ENCODE measurements around the gene PPL. TPM values are rescaled to one million over a fixed set of nuclear protein-coding genes. Genes with fewer than 3 reads are reported as not detected.

PPL gene
- total RNA-seq, 2 experiments from 2014 or later: not detected

- H3K27ac Mint-ChIP-seq: no peak overlapping the region
- no peaks in the 10 kb centered on the region for H3K4me1 Mint-ChIP-seq
- DNase-seq: no peak
- ATAC-seq (ENCODE audit: low read depth): no peak
- H3K9me3 Mint-ChIP-seq: no peaks in the 10 kb centered on the region
- POLR2A ChIA-PET: no interaction called here
- peaks cover 30% of the 10 kb centered on the region for H3K36me3 Mint-ChIP-seq
- H3K27me3 Mint-ChIP-seq: no peaks in the 10 kb centered on the region
- H3K4me3 Mint-ChIP-seq: no peak overlapping the region
Observed at GRCh38 chr16:4859900-4860255, 77.1 kb downstream of the PPL start.

- POLR2A ChIA-PET: no interaction called here
- Mint-ChIP-seq H3K4me3 (no peak overlapping the region), H3K36me3 (peaks cover 30% of the 10 kb centered on the region), H3K4me1 (no peaks in the 10 kb centered on the region), H3K27me3 (no peaks in the 10 kb centered on the region), H3K27ac (no peak overlapping the region), H3K9me3 (no peaks in the 10 kb centered on the region)
- ATAC-seq (ENCODE audit: low read depth) (no peak), DNase-seq (no peak)
Observed at GRCh38 chr16:4859190-4859899, 77.6 kb downstream of the PPL start.

- ATAC-seq (ENCODE audit: low read depth): no peak
- no peak for DNase-seq
- H3K27me3 Mint-ChIP-seq: no peaks in the 10 kb centered on the region
- POLR2A ChIA-PET: no interaction called here
- no peaks in the 10 kb centered on the region for H3K9me3 Mint-ChIP-seq
- H3K4me3 Mint-ChIP-seq: no peak overlapping the region
- peaks cover 30% of the 10 kb centered on the region for H3K36me3 Mint-ChIP-seq
- H3K4me1 Mint-ChIP-seq: peaks cover 12% of the 10 kb centered on the region
- H3K27ac Mint-ChIP-seq: no peak overlapping the region
Observed at GRCh38 chr16:4855804-4856203, 81.1 kb downstream of the PPL start.

GRCh38 chr16:4855371-4855770, 81.6 kb downstream of the PPL start:
- no peaks in the 10 kb centered on the region for H3K27me3 Mint-ChIP-seq
- H3K4me1 Mint-ChIP-seq: peaks cover 15% of the 10 kb centered on the region
- no peak for ATAC-seq (ENCODE audit: low read depth)
- H3K36me3 Mint-ChIP-seq: peaks cover 28% of the 10 kb centered on the region
- H3K4me3 Mint-ChIP-seq: no peak overlapping the region
- no peaks in the 10 kb centered on the region for H3K9me3 Mint-ChIP-seq
- no peak for DNase-seq
- POLR2A ChIA-PET: no interaction called here
- H3K27ac Mint-ChIP-seq: no peak overlapping the region

- peaks cover 31% of the 10 kb centered on the region for H3K4me1 Mint-ChIP-seq
- H3K36me3 Mint-ChIP-seq: peaks cover 11% of the 10 kb centered on the region
- ATAC-seq (ENCODE audit: low read depth) (no peak), DNase-seq (no peak)
- H3K4me3 Mint-ChIP-seq: no peak overlapping the region
- no peaks in the 10 kb centered on the region for H3K27me3 Mint-ChIP-seq
- H3K27ac Mint-ChIP-seq: no peak overlapping the region
- H3K9me3 Mint-ChIP-seq: no peaks in the 10 kb centered on the region
- POLR2A ChIA-PET: no interaction called here
Observed at GRCh38 chr16:4852221-4852872, 84.6 kb downstream of the PPL start.

GRCh38 chr16:4850211-4850610, 86.7 kb downstream of the PPL start:
- H3K4me1 Mint-ChIP-seq: peaks cover 43% of the 10 kb centered on the region
- no peaks in the 10 kb centered on the region for H3K9me3 Mint-ChIP-seq
- POLR2A ChIA-PET: interaction anchor here (0.7 kb wide), 1 partner anchor 41 kb away, joined by 6 read pairs; no protein-coding TSS in a partner anchor
- H3K4me3 Mint-ChIP-seq: peak overlapping the region; percentile 25
- no peak overlapping the region for H3K27ac Mint-ChIP-seq
- ATAC-seq (ENCODE audit: low read depth) (no peak), DNase-seq (no peak)
- H3K36me3 Mint-ChIP-seq: peaks cover 11% of the 10 kb centered on the region
- H3K27me3 Mint-ChIP-seq: no peaks in the 10 kb centered on the region

GRCh38 chr16:4847774-4848587, 89.0 kb downstream of the PPL start:
- POLR2A ChIA-PET: interaction anchor here (0.6 to 1.4 kb wide), 5 partner anchors 9 to 113 kb away, joined by 3 to 4 read pairs (median 3); partner anchors contain the start of genes DNAAF8 and ROGDI
- Mint-ChIP-seq H3K4me1 (peaks cover 47% of the 10 kb centered on the region), H3K4me3 (peak overlapping the region; percentile 90), H3K36me3 (peaks cover 14% of the 10 kb centered on the region), H3K27me3 (no peaks in the 10 kb centered on the region), H3K27ac (peak overlapping the region; percentile 82), H3K9me3 (no peaks in the 10 kb centered on the region)
- no peak for DNase-seq
- ATAC-seq (ENCODE audit: low read depth): peak; percentile 20

- Mint-ChIP-seq H3K4me1 (peaks cover 45% of the 10 kb centered on the region), H3K27me3 (no peaks in the 10 kb centered on the region), H3K4me3 (peak within 1 kb of the TSS; percentile 90), H3K27ac (peak within 1 kb of the TSS; percentile 88), H3K9me3 (no peaks in the 10 kb centered on the region), H3K36me3 (peaks cover 16% of the 10 kb centered on the region)
- peak; percentile 100 for DNase-seq
- peak; percentile 90 for ATAC-seq (ENCODE audit: low read depth)
- POLR2A ChIA-PET: interaction anchor here (0.6 to 1.6 kb wide), 8 partner anchors 14 to 341 kb away, joined by 3 to 4 read pairs (median 3); partner anchors contain the start of genes DNAAF8 and ROGDI
Observed at GRCh38 chr16:4846901-4847773, 89.8 kb downstream of the PPL start, which contains the start of the genes GLYR1 and UBN1. TSS of gene GLYR1 (minus strand) at chr16:4847288. CDS start at chr16:4847265, 23 bp downstream. TSS of gene UBN1 (plus strand) at chr16:4847481. CDS start at chr16:4852918, 5,437 bp downstream.

GRCh38 chr16:4846503-4846900, 90.4 kb downstream of the PPL start:
- no peaks in the 10 kb centered on the region for H3K9me3 Mint-ChIP-seq
- peaks cover 16% of the 10 kb centered on the region for H3K36me3 Mint-ChIP-seq
- ATAC-seq (ENCODE audit: low read depth): no peak
- POLR2A ChIA-PET: interaction anchor here (0.9 to 1.6 kb wide), 5 partner anchors 18 to 341 kb away, joined by 3 to 4 read pairs (median 3); no protein-coding TSS in a partner anchor
- H3K27ac Mint-ChIP-seq: peak overlapping the region; percentile 88
- H3K4me3 Mint-ChIP-seq: peak overlapping the region; percentile 88
- no peak for DNase-seq
- H3K27me3 Mint-ChIP-seq: no peaks in the 10 kb centered on the region
- peaks cover 42% of the 10 kb centered on the region for H3K4me1 Mint-ChIP-seq

GRCh38 chr16:4840984-4841383, 96.0 kb downstream of the PPL start:
- H3K36me3 Mint-ChIP-seq: peaks cover 30% of the 10 kb centered on the region
- H3K4me1 Mint-ChIP-seq: peaks cover 26% of the 10 kb centered on the region
- H3K27ac Mint-ChIP-seq: no peak overlapping the region
- H3K4me3 Mint-ChIP-seq: no peak overlapping the region
- H3K9me3 Mint-ChIP-seq: no peaks in the 10 kb centered on the region
- POLR2A ChIA-PET: interaction anchor here (0.6 kb wide), 1 partner anchor 38 kb away, joined by 3 read pairs; the partner anchor contains the start of gene ROGDI
- H3K27me3 Mint-ChIP-seq: no peaks in the 10 kb centered on the region
- ATAC-seq (ENCODE audit: low read depth): no peak
- no peak for DNase-seq

- DNase-seq (no peak), ATAC-seq (ENCODE audit: low read depth) (no peak)
- no peaks in the 10 kb centered on the region for H3K27me3 Mint-ChIP-seq
- no peak overlapping the region for H3K4me3 Mint-ChIP-seq
- POLR2A ChIA-PET: no interaction called here
- H3K9me3 Mint-ChIP-seq: no peaks in the 10 kb centered on the region
- peaks cover 26% of the 10 kb centered on the region for H3K36me3 Mint-ChIP-seq
- H3K27ac Mint-ChIP-seq: no peak overlapping the region
- H3K4me1 Mint-ChIP-seq: peaks cover 18% of the 10 kb centered on the region
Observed at GRCh38 chr16:4839942-4840341, 97.0 kb downstream of the PPL start.

- POLR2A ChIA-PET: interaction anchor here (0.6 to 0.8 kb wide), 3 partner anchors 24 to 75 kb away, joined by 3 read pairs; no protein-coding TSS in a partner anchor
- Mint-ChIP-seq H3K4me1 (peaks cover 16% of the 10 kb centered on the region), H3K27me3 (no peaks in the 10 kb centered on the region), H3K9me3 (no peaks in the 10 kb centered on the region), H3K27ac (no peak overlapping the region), H3K4me3 (no peak overlapping the region), H3K36me3 (peaks cover 16% of the 10 kb centered on the region)
- ATAC-seq (ENCODE audit: low read depth) (no peak), DNase-seq (no peak)
Observed at GRCh38 chr16:4837733-4838501, 99.0 kb downstream of the PPL start.

Data from activated naive CD8-positive, alpha-beta T cell treated with anti-CD3 and anti-CD28 coated beads, Interleukin-2, amount 10 ng/mL, durations not matched to agents 7 days and 5 days (primary cell).